Panc1 (cell line): ENCODE results near the gene KATNAL1. TPM values are rescaled to one million over a fixed set of nuclear protein-coding genes. Genes with fewer than 3 reads are reported as not detected.

Experiments used
- ATAC-seq: fragments of 200-7000 bp; cut with Tn5 transposase; 2 replicates; pipeline ENCODE4 v1.9.1; 2020; ENCODE audit warnings: mild to moderate bottlenecking, moderate library complexity
- BruUV-seq: library from RNA; stranded (reverse); fragments of 400-500 nt; replicated peaks from 2 replicates; lab custom pipeline; 2021; lab: Mats Ljungman, UMichigan
- CTCF ChIA-PET: fragments of 300-600 bp; sonication (Branson Sonifier 250); formaldehyde crosslinking; loops from one replicate; lab custom pipeline; 2022; ENCODE audit warnings: antibody characterized with exemption; lab: Charles Lee
- POLR2A ChIA-PET: fragments of 300-600 bp; sonication (Branson Sonifier 250); formaldehyde crosslinking; loops from one replicate; lab custom pipeline; 2022; ENCODE audit warnings: antibody characterized with exemption; lab: Charles Lee
- DNase-seq: peaks from one replicate; pipeline ENCODE4 v3.0.0-alpha.2; 2010; ENCODE audit warnings: low read depth, low spot score
- H3K27ac ChIP-seq: 2 replicates; pipeline ENCODE4 v1.5.1; 2011; ENCODE audit warnings: mild to moderate bottlenecking, low read length, inconsistent platforms
- H3K27me3 ChIP-seq: fragments of 200-500 bp; sonication (Bioruptor generic); 2 replicates; pipeline ENCODE4 v1.6.0; 2014; ENCODE audit warnings: low read length, inconsistent platforms; ENCODE audit not compliant: control insufficient read depth, insufficient read depth
- H3K36me3 ChIP-seq: fragments of 200-500 bp; sonication (Bioruptor generic); 2 replicates; pipeline ENCODE4 v1.5.1; 2014; ENCODE audit warnings: inconsistent platforms, mild to moderate bottlenecking, low read length, moderate library complexity; ENCODE audit not compliant: control insufficient read depth, insufficient read depth
- H3K4me1 ChIP-seq: 2 replicates; pipeline ENCODE4 v1.5.1; 2011; ENCODE audit warnings: inconsistent platforms, mild to moderate bottlenecking, low read length, moderate library complexity; ENCODE audit not compliant: control insufficient read depth, insufficient read depth
- H3K4me3 ChIP-seq, 2 experiments: 2 replicates each; pipeline ENCODE4 v1.5.1; 2011 to 2012; ENCODE audit warnings: low read depth in 2 of 2, low read length in 2 of 2, mild to moderate bottlenecking in 2 of 2, inconsistent platforms in 1 of 2, moderate library complexity in 1 of 2
- H3K9me3 ChIP-seq: fragments of 200-500 bp; sonication (Bioruptor generic); 2 replicates; pipeline ENCODE4 v1.5.1; 2014; ENCODE audit warnings: low read depth, mild to moderate bottlenecking, inconsistent platforms, low read length, moderate library complexity; ENCODE audit not compliant: control insufficient read depth, insufficient read depth
- CTCF ChIP-seq: fragments of 450-650 bp; IDR thresholded peaks from 2 replicates; pipeline ENCODE4 v1.5.1; 2017; ENCODE audit warnings: mild to moderate bottlenecking
- POLR2AphosphoS5 ChIP-seq: IDR thresholded peaks from 2 replicates; pipeline ENCODE4 v1.6.1; 2012; ENCODE audit warnings: mild to moderate bottlenecking, low read depth, low read length, moderate library complexity
- REST ChIP-seq, 2 experiments: IDR thresholded peaks; 2 replicates each; pipeline ENCODE4 v1.6.1; 2011 to 2012; ENCODE audit warnings: low read depth in 2 of 2, control low read depth in 1 of 2, low read length in 1 of 2, mild to moderate bottlenecking in 1 of 2, moderate library complexity in 1 of 2; ENCODE audit not compliant: insufficient read depth in 1 of 2
- SIN3A ChIP-seq: IDR thresholded peaks from 2 replicates; pipeline ENCODE4 v1.6.1; 2012; ENCODE audit warnings: low read depth, mild to moderate bottlenecking, low read length, moderate library complexity, borderline replicate concordance; ENCODE audit not compliant: insufficient read depth
- TCF7L2 ChIP-seq: IDR thresholded peaks from 2 replicates; pipeline ENCODE4 v1.6.1; 2011; ENCODE audit warnings: mild to moderate bottlenecking, low read depth, low read length, inconsistent platforms
- in situ Hi-C: cut with HindIII; loops from 2 replicates; pipeline ENCODE4 v1.10.0; 2016; ENCODE audit warnings: low sequenced_read_pairs, low pct_unique_long_range_greater_than_20kb
- intact Hi-C: fragments of 100-400 bp; cut with micrococcal nuclease; formaldehyde crosslinking; loops from one replicate; pipeline ENCODE4 v1.10.0; 2022; ENCODE audit not compliant: unreplicated experiment
- total RNA-seq: library from RNA; stranded (reverse); gene quantifications from one replicate; pipeline ENCODE4 v1.2.1, GENCODE V29; 2021; ENCODE audit not compliant: unreplicated experiment

KATNAL1 gene
- total RNA-seq, 1 experiment from 2014 or later: 34.3 TPM

GRCh38 chr13:30212256-30212655 is 95.1 kb downstream of the KATNAL1 start:
- no peaks in the 10 kb centered on the region for H3K9me3 ChIP-seq
- no peaks in the 10 kb centered on the region for H3K4me1 ChIP-seq
- ATAC-seq (no peak), DNase-seq (no peak)
- H3K27ac ChIP-seq: no peak overlapping the region
- ChIA-PET POLR2A (no interaction called here), CTCF (no interaction called here)
- no peaks in the 10 kb centered on the region for H3K27me3 ChIP-seq
- no peaks in the 10 kb centered on the region for H3K36me3 ChIP-seq
- intact Hi-C loops (no loop called here), in situ Hi-C loops (no loop called here)
- TF ChIP-seq SIN3A: no peak
- no peak for TF ChIP-seq REST (IDR thresholded peaks at IDR 0.05; ENCODE audit: insufficient read depth in 1 of 2, low read depth in 2 of 2, low read length in 1 of 2)
- TF ChIP-seq CTCF: no peak
- no peak for TF ChIP-seq TCF7L2
- no peak for TF ChIP-seq POLR2AphosphoS5
- no TSS peak for BruUV-seq
- H3K4me3 ChIP-seq: no peak overlapping the region

GRCh38 chr13:30211745-30212144 is 95.6 kb downstream of the KATNAL1 start:
- no peaks in the 10 kb centered on the region for H3K4me1 ChIP-seq
- intact Hi-C loops (no loop called here), in situ Hi-C loops (no loop called here)
- H3K36me3 ChIP-seq: no peaks in the 10 kb centered on the region; the same call in 1 of the 2 replicates
- DNase-seq: no peak
- ChIA-PET CTCF (no interaction called here), POLR2A (no interaction called here)
- no peak for TF ChIP-seq TCF7L2
- no peak for TF ChIP-seq SIN3A
- TF ChIP-seq POLR2AphosphoS5: no peak
- no peak for TF ChIP-seq CTCF
- no peak for TF ChIP-seq REST (IDR thresholded peaks at IDR 0.05; ENCODE audit: insufficient read depth in 1 of 2, low read depth in 2 of 2, low read length in 1 of 2)
- no peak for ATAC-seq
- no peaks in the 10 kb centered on the region for H3K9me3 ChIP-seq
- H3K27me3 ChIP-seq: no peaks in the 10 kb centered on the region
- no TSS peak for BruUV-seq
- H3K4me3 ChIP-seq: no peak overlapping the region
- no peak overlapping the region for H3K27ac ChIP-seq
